ENCODE measurements around the gene PDXK. TPM values are rescaled to one million over a fixed set of nuclear protein-coding genes. Genes with fewer than 3 reads are reported as not detected.
A peak's percentile ranks its signal among the peaks of the same experiment; 100 is the strongest.

Gene PDXK
- total and polyA plus RNA-seq, 2 donors from 2014 or later: 122 to 210 TPM

- no peaks in the 10 kb centered on the region for H3K36me3 ChIP-seq (ENCODE audit: control insufficient read depth in 2 of 3, insufficient read depth in 3 of 3, low read length in 3 of 3)
- no peak overlapping the region for H3K9ac ChIP-seq (ENCODE audit: low read length in 3 of 3)
- intact Hi-C loops (cut with DNase I): no loop called here
- no peak for DNase-seq
- H3K4me3 ChIP-seq (ENCODE audit: low read length in 3 of 3): no peak overlapping the region
- no peak overlapping the region for H3K27ac ChIP-seq (ENCODE audit: low read depth in 2 of 2, low read length in 2 of 2)
- peaks cover 0 to 25% (median 8%) of the 10 kb centered on the region in 3 donors for H3K4me1 ChIP-seq (ENCODE audit: control insufficient read depth in 2 of 3, insufficient read depth in 2 of 3, low read depth in 1 of 3, low read length in 3 of 3)
- FAIRE-seq: no peak
- no peaks in the 10 kb centered on the region for H3K27me3 ChIP-seq (ENCODE audit: control insufficient read depth, insufficient read depth, low read length)
- no peak for TF ChIP-seq CTCF (IDR thresholded peaks at IDR 0.05; ENCODE audit: borderline replicate concordance, extremely low read depth, insufficient read depth)
- no peaks in the 10 kb centered on the region for H3K9me3 ChIP-seq (ENCODE audit: control insufficient read depth in 2 of 3, insufficient read depth in 1 of 3, low read length in 3 of 3)
Measured at GRCh38 chr21:43716376-43717165, 2.4 kb upstream of the PDXK start.

GRCh38 chr21:43717166-43717853 is 1.6 kb upstream of the PDXK start:
- H3K9me3 ChIP-seq (ENCODE audit: control insufficient read depth in 2 of 3, insufficient read depth in 1 of 3, low read length in 3 of 3): no peaks in the 10 kb centered on the region
- no peak overlapping the region for H3K9ac ChIP-seq (ENCODE audit: low read length in 3 of 3)
- FAIRE-seq (no peak), DNase-seq (no peak)
- intact Hi-C loops (cut with DNase I): no loop called here
- H3K4me1 ChIP-seq (ENCODE audit: control insufficient read depth in 2 of 3, insufficient read depth in 2 of 3, low read depth in 1 of 3, low read length in 3 of 3): peaks cover 0 to 28% (median 13%) of the 10 kb centered on the region in 3 donors
- no peak for TF ChIP-seq CTCF (IDR thresholded peaks at IDR 0.05; ENCODE audit: borderline replicate concordance, extremely low read depth, insufficient read depth)
- no peak overlapping the region for H3K27ac ChIP-seq (ENCODE audit: low read depth in 2 of 2, low read length in 2 of 2)
- H3K27me3 ChIP-seq (ENCODE audit: control insufficient read depth, insufficient read depth, low read length): no peaks in the 10 kb centered on the region
- H3K36me3 ChIP-seq (ENCODE audit: control insufficient read depth in 2 of 3, insufficient read depth in 3 of 3, low read length in 3 of 3): no peaks in the 10 kb centered on the region
- no peak overlapping the region for H3K4me3 ChIP-seq (ENCODE audit: low read length in 3 of 3)

- DNase-seq: peak in 2 of 5 donors; percentile 78 to 86
- peaks cover 0 to 23% (median 13%) of the 10 kb centered on the region in 3 donors for H3K4me1 ChIP-seq (ENCODE audit: control insufficient read depth in 2 of 3, insufficient read depth in 2 of 3, low read depth in 1 of 3, low read length in 3 of 3)
- peak overlapping the region in 2 of 3 donors; percentile 51 to 60 for H3K9ac ChIP-seq (ENCODE audit: low read length in 3 of 3)
- H3K36me3 ChIP-seq (ENCODE audit: control insufficient read depth in 2 of 3, insufficient read depth in 3 of 3, low read length in 3 of 3): no peaks in the 10 kb centered on the region
- no peaks in the 10 kb centered on the region for H3K27me3 ChIP-seq (ENCODE audit: control insufficient read depth, insufficient read depth, low read length)
- H3K27ac ChIP-seq (ENCODE audit: low read depth in 2 of 2, low read length in 2 of 2): peak overlapping the region in 1 of 2 donors; percentile 93
- peak overlapping the region; percentile 42 to 57 (median 45) for H3K4me3 ChIP-seq (ENCODE audit: low read length in 3 of 3)
- no peak for FAIRE-seq
- no peaks in the 10 kb centered on the region for H3K9me3 ChIP-seq (ENCODE audit: control insufficient read depth in 2 of 3, insufficient read depth in 1 of 3, low read length in 3 of 3)
- intact Hi-C loops (cut with DNase I): no loop called here
- TF ChIP-seq CTCF (IDR thresholded peaks at IDR 0.05; ENCODE audit: borderline replicate concordance, extremely low read depth, insufficient read depth): no peak
Measured at GRCh38 chr21:43717967-43718871, 710 bp upstream of the PDXK start.

Measured in kidney (tissue), 14 donors.